ENCODE results near the gene GNPTAB. TPM values are rescaled to one million over a fixed set of nuclear protein-coding genes. Genes with fewer than 3 reads are reported as not detected.

Gene GNPTAB
- total RNA-seq, 1 experiment from 2014 or later: 26.5 TPM

- intact Hi-C loops (cut with micrococcal nuclease; ENCODE audit: unreplicated experiment): no loop called here
- no peak for TF ChIP-seq CTCF (conservative IDR thresholded peaks at IDR 0.05)
- no peak for TF ChIP-seq EZH2 (IDR thresholded peaks at IDR 0.05; ENCODE audit: low read depth)
- Histone ChIP-seq H3K4me2 (no peak overlapping the region), H3K4me3 (no peak overlapping the region), H3K79me2 (ENCODE audit: low read depth) (no peaks in the 10 kb centered on the region), H3K9me3 (ENCODE audit: insufficient read depth, low read depth) (no peaks in the 10 kb centered on the region), H3K36me3 (ENCODE audit: low read depth) (no peaks in the 10 kb centered on the region), H3K27me3 (ENCODE audit: insufficient read depth, low read depth) (no peaks in the 10 kb centered on the region), H3K9me2 (ENCODE audit: insufficient read depth) (no peaks in the 10 kb centered on the region), H3K27ac (no peak overlapping the region), H3K4me1 (replicated peaks; ENCODE audit: insufficient read depth) (no peaks in the 10 kb centered on the region), H2AFZ (no peak overlapping the region), H4K20me1 (ENCODE audit: insufficient read depth) (no peaks in the 10 kb centered on the region), H3F3A (ENCODE audit: insufficient read depth, low read depth) (no peaks in the 10 kb centered on the region)
- BruUV-seq (replicated peaks): no TSS peak
- POLR2A ChIA-PET (ENCODE audit: unreplicated experiment): no interaction called here
- DNase-seq: no peak
- CTCF ChIA-PET: no interaction called here
Measured at GRCh38 chr12:101746196-101746595, 84.6 kb downstream of the GNPTAB start.

- TF ChIP-seq EZH2 (IDR thresholded peaks at IDR 0.05; ENCODE audit: low read depth): no peak
- intact Hi-C loops (cut with micrococcal nuclease; ENCODE audit: unreplicated experiment): no loop called here
- H3F3A ChIP-seq (ENCODE audit: insufficient read depth, low read depth): no peaks in the 10 kb centered on the region
- H3K79me2 ChIP-seq (ENCODE audit: low read depth): no peaks in the 10 kb centered on the region
- POLR2A ChIA-PET (ENCODE audit: unreplicated experiment): no interaction called here
- CTCF ChIA-PET: no interaction called here
- DNase-seq: no peak
- H3K36me3 ChIP-seq (ENCODE audit: low read depth): no peaks in the 10 kb centered on the region
- no peaks in the 10 kb centered on the region for H3K4me1 ChIP-seq (replicated peaks; ENCODE audit: insufficient read depth)
- H3K9me3 ChIP-seq (ENCODE audit: insufficient read depth, low read depth): no peaks in the 10 kb centered on the region
- H2AFZ ChIP-seq: no peak overlapping the region
- no peak overlapping the region for H3K4me3 ChIP-seq
- H3K9me2 ChIP-seq (ENCODE audit: insufficient read depth): no peaks in the 10 kb centered on the region
- no peak overlapping the region for H3K4me2 ChIP-seq
- H3K27ac ChIP-seq: no peak overlapping the region
- no TSS peak for BruUV-seq (replicated peaks)
- no peaks in the 10 kb centered on the region for H4K20me1 ChIP-seq (ENCODE audit: insufficient read depth)
- H3K27me3 ChIP-seq (ENCODE audit: insufficient read depth, low read depth): no peaks in the 10 kb centered on the region
Measured at GRCh38 chr12:101745481-101745880, 85.3 kb downstream of the GNPTAB start.

GRCh38 chr12:101743724-101744472 lies 86.9 kb downstream of the GNPTAB start:
- ChIA-PET CTCF (no interaction called here), POLR2A (ENCODE audit: unreplicated experiment) (no interaction called here)
- Histone ChIP-seq H3K9me3 (ENCODE audit: insufficient read depth, low read depth) (no peaks in the 10 kb centered on the region), H4K20me1 (ENCODE audit: insufficient read depth) (no peaks in the 10 kb centered on the region), H3F3A (ENCODE audit: insufficient read depth, low read depth) (no peaks in the 10 kb centered on the region), H2AFZ (no peak overlapping the region), H3K79me2 (ENCODE audit: low read depth) (no peaks in the 10 kb centered on the region), H3K4me2 (no peak overlapping the region), H3K27ac (no peak overlapping the region), H3K36me3 (ENCODE audit: low read depth) (no peaks in the 10 kb centered on the region), H3K4me3 (no peak overlapping the region), H3K9me2 (ENCODE audit: insufficient read depth) (no peaks in the 10 kb centered on the region), H3K27me3 (ENCODE audit: insufficient read depth, low read depth) (no peaks in the 10 kb centered on the region), H3K4me1 (replicated peaks; ENCODE audit: insufficient read depth) (no peaks in the 10 kb centered on the region)
- no peak for TF ChIP-seq EZH2 (IDR thresholded peaks at IDR 0.05; ENCODE audit: low read depth)
- intact Hi-C loops (cut with micrococcal nuclease; ENCODE audit: unreplicated experiment): no loop called here
- BruUV-seq (replicated peaks): no TSS peak
- DNase-seq: no peak

- Histone ChIP-seq H3K4me3 (no peak overlapping the region), H3K27ac (no peak overlapping the region), H3K4me1 (replicated peaks; ENCODE audit: insufficient read depth) (no peaks in the 10 kb centered on the region), H3F3A (ENCODE audit: insufficient read depth, low read depth) (no peaks in the 10 kb centered on the region), H3K36me3 (ENCODE audit: low read depth) (no peaks in the 10 kb centered on the region), H3K9me3 (ENCODE audit: insufficient read depth, low read depth) (no peaks in the 10 kb centered on the region), H3K4me2 (no peak overlapping the region), H3K27me3 (ENCODE audit: insufficient read depth, low read depth) (no peaks in the 10 kb centered on the region), H2AFZ (no peak overlapping the region), H3K9me2 (ENCODE audit: insufficient read depth) (no peaks in the 10 kb centered on the region), H3K79me2 (ENCODE audit: low read depth) (no peaks in the 10 kb centered on the region), H4K20me1 (ENCODE audit: insufficient read depth) (no peaks in the 10 kb centered on the region)
- no peak for DNase-seq
- BruUV-seq (replicated peaks): no TSS peak
- no peak for TF ChIP-seq CTCF (conservative IDR thresholded peaks at IDR 0.05)
- no peak for TF ChIP-seq EZH2 (IDR thresholded peaks at IDR 0.05; ENCODE audit: low read depth)
- CTCF ChIA-PET: no interaction called here
- POLR2A ChIA-PET (ENCODE audit: unreplicated experiment): no interaction called here
- intact Hi-C loops (cut with micrococcal nuclease; ENCODE audit: unreplicated experiment): no loop called here
Measured at GRCh38 chr12:101743242-101743641, 87.5 kb downstream of the GNPTAB start.

Measured in PC-9 (cell line).